HG03469 (cell line): Measurements from ENCODE around the gene VEPH1.
"Not testable (repeated sequence)": the region's sequence is repeated elsewhere in the genome, so short reads cannot be mapped to it uniquely, and the experiment has no call there.

Experiments
- ATAC-seq: cut with Tn5 transposase; IDR thresholded peaks from one replicate; pipeline ENCODE4 v1.9.1; 2021; ENCODE audit warnings: mild to moderate bottlenecking, moderate library complexity, moderate number of reproducible peaks; ENCODE audit not compliant: unreplicated experiment

The VEPH1 gene

DNA sequence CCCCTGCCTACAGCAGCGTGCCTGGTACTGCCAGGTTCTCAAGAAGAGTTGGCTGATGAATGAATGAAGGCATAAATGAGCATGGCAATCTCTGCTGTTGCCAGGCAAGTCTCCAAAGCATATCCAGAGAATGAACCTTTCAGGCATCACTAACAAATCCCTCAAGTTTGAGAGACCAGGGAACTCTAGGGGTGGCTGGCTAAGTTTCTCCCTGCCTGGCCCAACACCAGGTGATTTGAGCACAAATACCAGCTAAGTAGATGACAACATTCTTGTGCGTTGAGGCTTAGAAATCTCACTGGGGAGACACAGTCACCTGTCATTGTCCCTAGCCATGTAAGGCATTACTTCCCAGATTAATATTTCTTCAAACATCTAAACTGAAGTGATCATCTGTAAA lies 147.9 kb downstream of the VEPH1 start:
- no peak for ATAC-seq

GRCh38 chr3:157354722-157355121 lies 148.5 kb downstream of the VEPH1 start:
- ATAC-seq: no peak

- no peak for ATAC-seq
Observed at GRCh38 chr3:157354254-157354653, 149.0 kb downstream of the VEPH1 start.

DNA sequence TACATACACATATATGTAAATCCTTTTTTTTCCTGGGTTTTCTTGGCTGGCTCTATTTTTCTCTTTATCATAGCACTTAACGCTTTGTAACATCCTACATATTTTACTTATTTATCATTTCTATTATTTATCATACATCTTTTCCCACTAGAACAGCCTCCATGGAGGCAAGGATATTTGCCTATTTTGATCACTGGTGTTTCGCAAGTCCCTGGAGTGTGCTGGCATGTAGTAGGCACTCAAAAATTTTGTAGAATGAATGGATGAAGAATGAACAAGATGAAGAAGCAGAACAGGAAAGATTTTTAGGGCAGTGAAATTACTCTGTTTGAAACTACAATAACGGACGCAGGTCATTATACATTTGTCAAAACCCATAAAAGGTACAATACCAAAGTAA lies 149.6 kb downstream of the VEPH1 start:
- no peak for ATAC-seq

GRCh38 chr3:157351981-157352380 lies 151.2 kb downstream of the VEPH1 start:
- no peak for ATAC-seq

GRCh38 chr3:157350651-157351050 lies 152.6 kb downstream of the VEPH1 start:
- ATAC-seq: not testable (repeated sequence)

GRCh38 chr3:157348304-157349075 lies 154.7 kb downstream of the VEPH1 start:
- ATAC-seq: not testable (repeated sequence)

- ATAC-seq: no peak
Observed at GRCh38 chr3:157347577-157348303, 155.5 kb downstream of the VEPH1 start.

DNA sequence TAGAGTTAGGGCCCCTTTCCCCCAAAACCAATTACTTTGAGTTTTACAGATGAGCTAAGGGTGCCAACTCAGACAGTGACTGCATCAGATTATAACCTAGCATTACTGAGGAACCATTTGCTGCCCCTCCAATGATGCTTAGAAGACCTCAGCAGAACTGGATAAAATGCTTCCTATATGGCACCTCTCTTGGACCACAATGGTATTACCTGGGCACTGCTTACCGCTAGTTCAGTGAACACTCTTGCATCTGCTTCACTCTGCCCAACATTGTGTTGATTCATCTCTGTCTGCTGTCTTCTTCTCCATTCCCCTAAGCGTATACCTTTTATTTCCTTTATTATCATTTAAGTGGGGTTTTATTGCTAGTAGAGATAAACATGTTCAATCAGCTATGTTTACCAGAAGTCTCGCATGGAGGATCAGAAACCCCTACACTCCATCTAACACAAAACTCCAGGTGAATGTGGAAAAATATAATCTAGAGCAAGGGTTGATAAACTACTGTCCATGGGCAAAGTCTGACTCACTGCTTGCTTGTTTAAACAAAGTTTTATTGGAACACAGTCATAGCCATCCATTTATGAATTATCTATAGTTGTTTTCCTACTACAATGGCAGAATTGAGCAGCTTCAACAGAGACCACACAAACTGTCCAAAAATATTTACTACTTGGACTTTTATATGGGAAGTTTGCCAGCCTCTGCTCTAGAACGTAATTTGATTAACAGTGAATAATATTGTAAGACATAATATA lies 166.8 kb downstream of the VEPH1 start:
- no peak for ATAC-seq

GRCh38 chr3:157335233-157336076 lies 167.8 kb downstream of the VEPH1 start:
- ATAC-seq: no peak

GRCh38 chr3:157333551-157333991 lies 169.6 kb downstream of the VEPH1 start:
- ATAC-seq: no peak

GRCh38 chr3:157330206-157330605 lies 173.0 kb downstream of the VEPH1 start:
- ATAC-seq: no peak

DNA sequence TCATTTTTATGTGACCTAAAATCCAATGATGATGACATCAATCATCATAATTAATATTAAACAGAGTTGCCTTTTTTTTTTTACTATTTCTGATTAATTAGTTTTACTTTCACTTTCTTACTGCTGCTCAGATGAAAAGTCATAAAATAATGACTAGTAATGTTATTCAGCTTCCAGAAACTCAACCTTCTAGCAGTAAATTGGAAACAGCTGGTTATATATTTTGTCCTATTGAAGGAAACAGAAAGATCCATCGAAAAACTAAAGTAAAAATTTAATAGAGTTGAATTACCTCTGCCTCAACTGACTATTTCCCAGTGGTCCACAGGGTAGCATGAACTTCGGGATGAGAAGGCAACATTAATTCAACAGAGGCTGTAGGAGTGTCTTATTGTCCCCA lies 173.7 kb downstream of the VEPH1 start:
- ATAC-seq: no peak

DNA sequence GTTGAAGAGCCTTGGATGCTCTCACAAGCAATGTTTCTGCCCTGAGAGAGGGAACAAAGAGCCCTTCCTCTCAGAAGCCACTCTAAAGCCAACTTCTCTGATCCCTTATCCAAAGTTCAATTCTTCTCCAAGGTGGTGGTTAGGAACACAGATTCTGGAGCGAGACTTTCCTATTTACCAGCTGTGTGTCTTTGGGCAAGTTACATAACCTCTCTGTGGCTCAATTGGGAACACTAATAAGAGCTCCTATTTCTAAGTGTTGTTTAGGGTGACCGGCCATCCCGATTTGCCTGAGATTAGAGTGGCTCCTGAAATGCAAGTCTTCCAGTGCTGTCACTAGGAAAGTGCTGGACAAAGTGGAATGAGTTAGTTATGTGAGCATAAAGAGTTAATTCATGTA lies 175.4 kb downstream of the VEPH1 start:
- no peak for ATAC-seq

DNA sequence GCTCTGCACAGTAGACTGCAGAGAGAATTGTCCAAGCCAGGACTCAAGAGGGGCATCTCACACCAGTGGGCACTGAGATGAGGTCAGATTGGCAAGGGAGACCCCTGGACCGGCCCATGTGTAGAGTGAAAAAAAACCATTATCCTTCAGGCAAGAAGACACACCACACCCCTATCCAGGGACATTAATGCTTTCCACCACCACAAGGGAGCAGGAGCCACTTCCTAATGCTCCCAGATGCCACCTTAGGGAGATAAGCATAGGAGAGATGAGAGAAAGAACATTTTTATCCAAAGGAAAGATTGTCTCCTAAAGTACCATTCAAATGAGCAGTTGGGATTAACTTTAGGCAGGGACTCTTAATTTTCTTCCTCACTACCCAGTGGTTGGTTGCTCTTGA lies 176.2 kb downstream of the VEPH1 start:
- no peak for ATAC-seq

DNA sequence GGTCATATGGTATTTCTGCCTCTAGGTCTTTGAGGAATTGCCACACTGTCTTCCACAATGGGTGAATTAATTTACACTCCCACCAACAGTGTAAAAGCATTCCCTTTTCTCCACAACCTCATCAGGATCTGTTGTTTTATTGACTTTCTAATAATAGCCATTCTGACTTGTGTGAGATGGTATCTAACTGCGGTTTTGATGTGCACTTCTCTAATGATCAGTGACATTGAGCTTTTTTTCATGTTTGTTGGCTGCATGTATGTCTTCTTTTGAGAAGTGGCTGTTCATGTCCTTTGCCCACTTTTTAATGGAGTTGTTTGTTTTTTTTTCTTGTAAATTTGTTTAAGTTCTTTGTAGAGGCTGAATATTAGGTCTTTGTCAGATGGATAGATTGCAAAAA lies 178.3 kb downstream of the VEPH1 start:
- not testable (repeated sequence) for ATAC-seq

DNA sequence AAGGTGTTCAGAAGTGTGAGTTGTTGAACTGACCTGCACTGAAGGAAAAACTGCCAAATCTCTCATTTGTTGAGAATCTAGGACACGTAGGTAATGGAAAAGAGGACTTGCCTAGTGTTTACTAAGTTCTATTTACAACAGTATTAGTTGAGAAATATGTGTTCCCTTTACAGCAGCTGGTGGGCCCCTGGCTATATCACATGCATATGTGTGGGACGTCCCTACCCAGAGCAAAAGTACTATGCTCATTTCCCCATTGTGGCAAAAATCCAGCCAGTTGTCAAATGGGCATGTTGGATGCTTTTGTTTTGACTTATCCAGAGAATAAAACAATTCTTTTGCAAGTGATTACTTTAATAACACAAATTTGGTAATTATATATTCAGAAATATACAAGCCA lies 179.9 kb downstream of the VEPH1 start:
- no peak for ATAC-seq

DNA sequence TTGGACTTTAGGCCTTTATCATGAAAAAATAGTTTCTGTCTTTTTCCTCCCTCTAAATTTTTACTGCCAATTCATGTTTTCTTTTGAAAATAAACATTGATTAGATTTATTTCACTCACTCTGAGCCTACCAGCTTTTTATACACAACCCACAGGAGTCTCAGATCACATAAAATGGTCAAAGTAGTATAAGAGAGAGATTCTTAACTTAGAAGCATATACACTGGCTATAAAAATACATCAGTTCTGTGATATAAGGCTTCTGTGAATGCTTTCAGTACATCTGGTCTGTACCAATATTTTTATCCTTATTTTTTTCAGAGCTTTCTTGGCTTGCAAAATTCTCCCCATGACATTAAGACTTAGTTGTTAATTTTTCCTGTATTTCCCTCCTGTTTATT lies 183.5 kb downstream of the VEPH1 start:
- no peak for ATAC-seq

- no peak for ATAC-seq
Observed at GRCh38 chr3:157318639-157319288, 184.5 kb downstream of the VEPH1 start.

GRCh38 chr3:157317895-157318294 lies 185.3 kb downstream of the VEPH1 start:
- ATAC-seq: no peak
